Heart left ventricle (tissue), 16 donors: Measurements from ENCODE around the gene TSC22D4. TPM values are rescaled to one million over a fixed set of nuclear protein-coding genes. Genes with fewer than 3 reads are reported as not detected.
"Not testable (repeated sequence)": the region's sequence is repeated elsewhere in the genome, so short reads cannot be mapped to it uniquely, and the experiment has no call there.

Source experiments
- ATAC-seq, 4 donors: fragments of 200-7000 bp; cut with Tn5 transposase; one replicate each; pipeline ENCODE4 v1.9.1; 2020 to 2022; ENCODE audit warnings: moderate library complexity in 4 of 4, mild to moderate bottlenecking in 3 of 4, moderate number of reproducible peaks in 1 of 4
- DNase-seq, 5 donors: peaks; one replicate each; pipeline ENCODE4 v3.0.0-alpha.2; 2020
- H3K27ac ChIP-seq, 12 donors: fragments of 200-600 bp; sonication (generic) in 4 of 12; one replicate each; pipeline versions ENCODE4 v1.5.0 to v1.8.0; 2016 to 2022; ENCODE audit warnings: mild to moderate bottlenecking in 2 of 12
- H3K27me3 ChIP-seq, 9 donors: fragments of 200-600 bp; sonication (generic) in 2 of 9; one replicate each; pipeline versions ENCODE4 v1.5.1 to v1.8.0; 2016 to 2022; ENCODE audit warnings: mild to moderate bottlenecking in 3 of 9
- H3K36me3 ChIP-seq, 9 donors: fragments of 200-600 bp; sonication (generic) in 2 of 9; one replicate each; pipeline versions ENCODE4 v1.5.0 to v1.8.0; 2018 to 2022; ENCODE audit warnings: mild to moderate bottlenecking in 2 of 9
- H3K4me1 ChIP-seq, 12 donors: fragments of 200-600 bp; sonication (generic) in 4 of 12; one replicate each; pipeline versions ENCODE4 v1.5.0 to v1.8.0; 2016 to 2022; ENCODE audit warnings: mild to moderate bottlenecking in 3 of 12
- H3K4me3 ChIP-seq, 12 donors: fragments of 200-600 bp; sonication (generic) in 4 of 12; one replicate each; pipeline versions ENCODE4 v1.5.0 to v1.8.0; 2017 to 2022; ENCODE audit warnings: mild to moderate bottlenecking in 9 of 12, moderate library complexity in 4 of 12
- H3K9me3 ChIP-seq, 12 donors: fragments of 200-600 bp; sonication (generic) in 4 of 12; one replicate each; pipeline versions ENCODE4 v1.5.0 to v1.8.0; 2016 to 2022; ENCODE audit warnings: mild to moderate bottlenecking in 1 of 12
- POLR2A ChIP-seq, 2 donors: fragments of 450-650 bp; IDR thresholded peaks; one replicate each; pipeline ENCODE4 v1.6.1; 2017; ENCODE audit warnings: antibody characterized with exemption in 2 of 2, mild to moderate bottlenecking in 2 of 2, moderate library complexity in 2 of 2
- WGBS, 4 donors: extraction: QIAGEN DNeasy Blood & Tissue Kit in 2 of 4; methylation state at CpG; one replicate each; pipeline versions ENCODE4 v1.1.5 to v1.1.7; 2013 to 2018; 5-methylcytosine and 5-hydroxymethylcytosine counted together
- intact Hi-C, 10 donors: fragments of 100-400 bp; cut with DNase I; formaldehyde crosslinking; loops; one replicate each; pipeline versions ENCODE4 v1.11.1 to v1.14.2; 2022
- long read RNA-seq, 3 donors: library from polyadenylated mRNA; unstranded; transcript quantifications; one replicate each; pipeline ENCODE4 v2.0.0, GENCODE V29; 2020 to 2021
- polyA plus RNA-seq, 2 donors: library from polyadenylated mRNA; stranded (reverse); fragments of 200-250 nt; gene quantifications; one replicate each; pipeline ENCODE4 v1.2.3, GENCODE V29; 2013
- total RNA-seq, 9 donors: library from RNA; depleted of rRNA in 2 of 9; stranded (reverse); fragments of >200 nt in 2 of 9; fragmentation: NEBNext Ultra II Directional in 3 of 9; extraction: Animal tissue kit (Norgen Biotek cat#: 25700) in 3 of 9; gene quantifications; one replicate each; pipeline versions ENCODE4 v1.1.0 to v1.2.4, GENCODE V29; 2016 to 2023
- TF ChIP-seq, protein P1 (sequence below), 12 donors: fragments of 200-600 bp; sonication (generic) in 4 of 12; IDR thresholded peaks; one replicate each; pipeline versions ENCODE4 v1.5.0 to v1.8.0; 2018 to 2022; ENCODE audit warnings: antibody characterized with exemption in 12 of 12, mild to moderate bottlenecking in 5 of 12
- donor health status: ischemic (EF 13 %, LVEDD 7.1; RV severe dilation, severe dysfunction).
- donor health status: healthy with polysubstance abuse.
- donor health status: DM: no; HTN: yes; CAD: no.
- donor health status: DM: no; HTN: no; CAD: no.
- donor health status: ischemic (EF 25% LVEDD 6.9; RV normal size, moderate dysfunction).
- donor health status: ischemic (EF 25% LVEDD 5.7; RV mildly dilated, moderate dysfunction).
- donor health status: healthy.
- donor health status: DM: yes; HTN: yes; CAD: no.
- donor health status: ischemic (EF 35%, LVEDD 5.7; RV mildly dilated, moderate dysfunction).
- donor health status: nonischemic (EF 11% LVEDD 7.7; RV severe dilation, severe dysfunction).
- donor health status: DM: yes; HTN: yes; CAD: no.
- donor health status: PGD.
- donor health status: ischemic (EF 29% LVEDD 5.4; RV normal size, mild dysfunction).
- donor health status: nonischemic (EF 23%, LVEDD 6.1; RV moderate dilation, normal function).

TSC22D4 gene
- total RNA-seq (10 to 100 TPM; 41.8 to 55.5 (median 49.0) TPM), polyA plus RNA-seq (10 to 100 TPM; 42.2 to 47.0 TPM)
- long read RNA-seq, donor 1, transcript TSC22D4-201 (5 exons, 2,383 nt), result major isoform, 9 of 45 reads
- long read RNA-seq, donor 1, partial matches to known transcripts, result 28 of 45 reads
- long read RNA-seq, donor 1, other reads (novel, unspliced or antisense), result 7 of 45 reads
- long read RNA-seq, donor 2, partial matches to known transcripts, result 18 of 26 reads
- long read RNA-seq, donor 2, other reads (novel, unspliced or antisense), result 4 of 26 reads
- long read RNA-seq, donor 3, partial matches to known transcripts, result 20 of 25 reads
- long read RNA-seq, donor 3, other reads (novel, unspliced or antisense), result 2 of 25 reads

DNA sequence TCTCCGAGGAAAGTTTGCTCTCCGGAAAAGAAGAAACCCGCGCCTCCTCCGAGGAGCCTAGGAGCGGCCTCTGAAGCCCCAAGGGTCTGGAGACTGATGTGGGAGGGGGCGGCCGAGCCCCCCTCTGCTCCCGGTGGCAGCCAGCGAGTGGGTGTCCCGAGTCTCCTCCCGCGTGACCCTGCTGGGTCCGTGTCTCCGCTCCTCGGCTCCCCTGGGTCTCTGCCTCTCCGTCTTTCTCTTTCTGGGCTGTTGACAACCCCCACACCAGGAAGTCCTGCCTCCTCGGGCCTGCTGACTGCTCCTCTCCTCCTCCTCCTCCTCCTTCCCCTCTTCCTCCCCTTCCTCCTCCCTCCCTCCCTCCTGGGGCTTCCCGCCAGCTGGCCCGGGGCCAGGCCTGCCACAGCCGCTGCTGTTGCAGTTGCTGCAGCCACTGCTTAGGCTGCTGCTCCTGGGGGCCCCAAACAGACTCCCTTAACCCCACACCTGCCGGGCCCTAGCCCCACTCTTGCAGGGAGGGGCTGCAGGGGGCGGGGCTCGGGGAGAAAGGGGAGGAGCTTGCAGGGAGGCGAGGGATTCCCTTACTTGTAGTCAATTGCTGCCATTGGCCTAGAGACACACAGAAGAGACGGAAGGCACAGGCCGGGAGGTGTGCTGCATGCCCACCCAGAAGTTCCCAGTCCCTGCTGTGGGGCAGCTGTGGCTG, at the start of gene TSC22D4:
TSS of gene TSC22D4 (minus strand) at position 257 of the 703 bp plus-strand sequence. CDS start 1,176 bp downstream, outside the sequence.
- TF ChIP-seq, protein P1, sequence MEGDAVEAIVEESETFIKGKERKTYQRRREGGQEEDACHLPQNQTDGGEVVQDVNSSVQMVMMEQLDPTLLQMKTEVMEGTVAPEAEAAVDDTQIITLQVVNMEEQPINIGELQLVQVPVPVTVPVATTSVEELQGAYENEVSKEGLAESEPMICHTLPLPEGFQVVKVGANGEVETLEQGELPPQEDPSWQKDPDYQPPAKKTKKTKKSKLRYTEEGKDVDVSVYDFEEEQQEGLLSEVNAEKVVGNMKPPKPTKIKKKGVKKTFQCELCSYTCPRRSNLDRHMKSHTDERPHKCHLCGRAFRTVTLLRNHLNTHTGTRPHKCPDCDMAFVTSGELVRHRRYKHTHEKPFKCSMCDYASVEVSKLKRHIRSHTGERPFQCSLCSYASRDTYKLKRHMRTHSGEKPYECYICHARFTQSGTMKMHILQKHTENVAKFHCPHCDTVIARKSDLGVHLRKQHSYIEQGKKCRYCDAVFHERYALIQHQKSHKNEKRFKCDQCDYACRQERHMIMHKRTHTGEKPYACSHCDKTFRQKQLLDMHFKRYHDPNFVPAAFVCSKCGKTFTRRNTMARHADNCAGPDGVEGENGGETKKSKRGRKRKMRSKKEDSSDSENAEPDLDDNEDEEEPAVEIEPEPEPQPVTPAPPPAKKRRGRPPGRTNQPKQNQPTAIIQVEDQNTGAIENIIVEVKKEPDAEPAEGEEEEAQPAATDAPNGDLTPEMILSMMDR (IDR thresholded peaks at IDR 0.05), result peak in 1 of 12 donors; percentile 10
- peak; percentile 57 to 88 for TF ChIP-seq POLR2A (IDR thresholded peaks at IDR 0.05)
- intact Hi-C loops, result loop anchor here in 3 of 10 donors (2.0 to 10.0 kb wide), 3 partner anchors 60 to 376 kb away; partner anchors contain the start of genes GIGYF1 (in 2 of the 3), AGFG2 (in 1 of the 3) and SLC12A9 (in 1 of the 3)
- H3K27ac ChIP-seq, result peak within 1 kb of the TSS; percentile 81 to 99 (median 96)
- H3K36me3 ChIP-seq, result peaks cover 0 to 9% (median 5%) of the 10 kb centered on the region in 9 donors
- DNase-seq (peak; percentile 95 to 98 (median 95)), ATAC-seq (peak; percentile 82 to 92 (median 92))
- peak within 1 kb of the TSS; percentile 66 to 100 (median 98) for H3K4me3 ChIP-seq
- no peaks in the 10 kb centered on the region for H3K27me3 ChIP-seq
- no peaks in the 10 kb centered on the region for H3K9me3 ChIP-seq
- WGBS, 4 donors, result 0 to 2% (median 1%) methylated on average over 21 to 27 of the region's 27 CpGs
- H3K4me1 ChIP-seq, result peaks cover 0 to 62% (median 42%) of the 10 kb centered on the region in 12 donors

DNA sequence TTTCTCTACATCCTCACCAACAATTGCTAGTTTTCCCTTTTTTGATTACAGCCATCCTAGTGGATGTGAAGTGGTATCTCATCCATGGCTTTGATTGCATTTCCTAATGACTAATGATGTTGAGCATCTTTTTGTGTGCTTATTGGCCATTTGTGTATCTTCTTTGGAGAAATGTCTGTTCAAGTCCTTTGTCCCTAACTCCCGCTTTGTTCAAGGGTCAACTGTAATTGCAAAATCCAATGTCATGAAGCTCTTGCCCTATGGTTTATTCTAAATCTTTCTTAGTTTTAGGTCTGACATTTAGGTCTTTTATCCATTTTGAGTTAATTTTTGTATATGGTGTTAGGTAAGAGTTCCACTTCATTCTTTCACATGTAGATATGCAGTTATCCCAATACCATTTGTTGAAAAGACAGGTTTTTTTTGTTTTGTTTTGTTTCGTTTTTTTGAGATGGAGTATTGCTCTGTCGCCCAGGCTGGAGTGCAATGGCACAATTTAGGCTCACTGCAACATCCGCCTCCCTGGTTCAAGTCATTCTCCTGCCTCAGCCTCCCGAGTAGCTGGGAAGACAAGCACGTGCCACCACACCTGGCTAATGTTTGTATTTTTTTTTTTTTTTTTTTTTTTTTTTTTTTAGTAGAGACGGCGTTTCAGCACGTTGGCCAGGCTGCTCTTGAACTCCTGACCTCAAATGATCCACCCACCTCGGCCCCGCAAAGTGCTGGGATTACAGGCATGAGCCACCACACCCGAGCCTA, 49.3 kb upstream of the TSC22D4 start:
- H3K9me3 ChIP-seq, H3K27me3 ChIP-seq, intact Hi-C loops, H3K4me3 ChIP-seq, H3K36me3 ChIP-seq, DNase-seq, H3K4me1 ChIP-seq, H3K27ac ChIP-seq, ATAC-seq: not testable (repeated sequence)
- WGBS, 4 donors, result 80 to 84% (median 83%) methylated on average over 12 of the region's 12 CpGs

DNA sequence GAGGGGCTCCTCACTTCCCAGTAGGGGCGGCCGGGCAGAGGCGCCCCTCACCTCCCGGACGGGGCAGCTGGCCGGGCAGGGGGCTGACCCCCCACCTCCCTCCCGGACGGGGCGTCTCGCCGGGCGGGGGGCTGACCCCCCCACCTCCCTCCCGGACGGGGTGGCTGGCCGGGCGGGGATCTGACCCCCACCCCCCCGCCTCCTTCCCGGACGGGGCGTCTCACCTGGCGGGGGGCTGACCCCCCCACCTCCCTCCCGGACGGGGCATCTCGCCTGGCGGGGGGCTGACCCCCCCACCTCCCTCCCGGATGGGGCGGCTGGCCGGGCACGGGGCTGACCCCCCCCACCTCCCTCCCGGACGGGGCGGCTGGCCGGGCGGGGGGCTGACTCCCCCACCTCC, 44.2 kb upstream of the TSC22D4 start:
- H3K4me1 ChIP-seq, H3K27ac ChIP-seq, H3K27me3 ChIP-seq, H3K4me3 ChIP-seq, DNase-seq, ATAC-seq, intact Hi-C loops, H3K36me3 ChIP-seq, H3K9me3 ChIP-seq: not testable (repeated sequence)
- WGBS, 4 donors, result 91 to 93% methylated on average over 27 to 32 of the region's 34 CpGs; no CpG with 5 or more reads in 2 of the 4 donors

DNA sequence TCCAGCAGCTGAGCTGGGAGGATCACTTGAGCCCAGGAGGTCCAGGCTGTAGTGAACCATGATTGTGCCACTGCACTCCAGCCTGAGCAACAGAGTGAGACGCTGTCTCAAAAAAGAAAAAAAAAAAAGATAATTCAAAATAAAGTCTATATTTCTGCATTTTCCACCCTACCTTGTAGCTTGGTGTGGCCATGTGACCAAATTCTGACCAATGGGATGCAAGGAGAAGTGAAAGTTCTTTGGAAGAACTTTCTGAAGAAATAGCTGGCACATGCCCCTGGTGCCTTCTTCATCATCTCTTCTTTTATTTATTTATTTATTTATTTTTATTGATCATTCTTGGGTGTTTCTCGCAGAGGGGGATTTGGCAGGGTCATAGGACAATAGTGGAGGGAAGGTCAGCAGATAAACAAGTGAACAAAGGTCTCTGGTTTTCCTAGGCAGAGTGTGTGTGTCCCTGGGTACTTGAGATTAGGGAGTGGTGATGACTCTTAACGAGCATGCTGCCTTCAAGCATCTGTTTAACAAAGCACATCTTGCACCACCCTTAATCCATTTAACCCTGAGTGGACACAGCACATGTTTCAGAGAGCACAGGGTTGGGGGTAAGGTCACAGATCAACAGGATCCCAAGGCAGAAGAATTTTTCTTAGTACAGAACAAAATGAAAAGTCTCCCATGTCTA, 43.0 kb upstream of the TSC22D4 start:
- ATAC-seq, H3K27me3 ChIP-seq, H3K36me3 ChIP-seq, DNase-seq, H3K27ac ChIP-seq, H3K4me1 ChIP-seq, H3K9me3 ChIP-seq, intact Hi-C loops, H3K4me3 ChIP-seq: not testable (repeated sequence)
- 51 to 94% (median 90%) methylated on average over 2 to 3 of the region's 3 CpGs for WGBS, 4 donors

DNA sequence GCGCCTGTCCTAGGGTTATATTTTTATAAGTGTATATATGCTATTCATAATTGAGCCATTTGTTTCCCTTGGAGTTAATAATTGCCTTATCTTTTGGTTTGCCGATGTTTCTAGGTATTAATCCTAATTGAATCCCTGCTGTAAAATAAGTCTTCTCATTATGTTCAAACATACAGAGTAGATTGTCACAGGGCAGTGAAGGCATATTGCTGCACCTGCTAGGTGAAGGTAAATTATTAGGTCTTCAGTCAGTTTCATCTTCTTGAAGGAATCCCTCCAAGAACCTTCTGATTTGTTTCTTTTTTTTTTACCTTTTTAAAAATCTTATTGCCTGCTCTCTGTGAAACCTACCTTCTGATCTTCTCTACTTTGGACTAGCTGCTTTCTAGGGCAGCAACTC, 42.1 kb upstream of the TSC22D4 start:
- Histone ChIP-seq H3K4me1 (peaks cover 0 to 6% (median 0%) of the 10 kb centered on the region in 12 donors), H3K4me3 (no peak overlapping the region), H3K27ac (no peak overlapping the region), H3K9me3 (no peaks in the 10 kb centered on the region), H3K27me3 (no peaks in the 10 kb centered on the region), H3K36me3 (no peaks in the 10 kb centered on the region)
- intact Hi-C loops, result no loop called here
- ATAC-seq (no peak), DNase-seq (no peak)
- WGBS, 4 donors, result 93 to 100% (median 96%) methylated on average over 2 of the region's 2 CpGs
- TF ChIP-seq, protein P1 (IDR thresholded peaks at IDR 0.05), result no peak
- no peak for TF ChIP-seq POLR2A (IDR thresholded peaks at IDR 0.05)
